ENCODE measurements around the gene CEP350.

CEP350 gene

DNA sequence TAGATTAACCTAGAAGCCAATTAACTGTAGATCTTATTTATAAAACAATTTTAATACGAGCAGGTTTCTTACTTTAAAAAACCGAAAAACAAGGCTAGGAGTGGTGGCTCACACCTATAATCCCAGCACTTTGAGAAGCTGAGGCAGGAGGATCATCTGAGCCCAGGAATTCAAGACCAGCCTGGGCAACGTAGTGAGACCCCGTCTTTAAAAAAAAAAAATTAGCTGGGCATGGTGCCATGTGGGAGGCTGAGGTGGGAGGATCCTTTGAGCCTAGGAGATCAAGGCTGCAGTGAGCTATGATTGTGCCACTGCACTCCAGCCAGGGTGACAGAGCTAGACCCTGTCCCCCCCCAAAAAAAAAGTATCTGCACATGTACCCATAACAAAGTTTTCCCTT, 110.8 kb downstream of the CEP350 start:
- DNase-seq, result no peak

DNA sequence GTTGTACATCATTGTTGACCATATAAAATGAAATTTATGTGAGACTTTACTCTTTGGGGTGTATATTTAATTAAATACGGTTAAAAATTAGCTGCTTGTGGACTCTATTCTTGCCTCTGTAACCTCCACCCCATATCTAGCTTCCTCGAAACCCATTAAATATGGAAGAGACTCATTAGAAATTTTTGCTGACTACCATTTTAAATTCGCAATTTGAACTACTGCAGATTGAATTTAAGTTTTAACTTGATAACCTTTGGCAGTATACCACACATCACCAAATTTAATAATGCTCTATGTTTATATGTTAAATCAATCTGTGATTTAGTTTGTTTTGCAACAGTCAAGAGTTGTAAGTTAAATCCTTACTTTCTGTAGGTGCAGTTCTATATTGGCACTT, 111.5 kb downstream of the CEP350 start:
- DNase-seq, result no peak

DNA sequence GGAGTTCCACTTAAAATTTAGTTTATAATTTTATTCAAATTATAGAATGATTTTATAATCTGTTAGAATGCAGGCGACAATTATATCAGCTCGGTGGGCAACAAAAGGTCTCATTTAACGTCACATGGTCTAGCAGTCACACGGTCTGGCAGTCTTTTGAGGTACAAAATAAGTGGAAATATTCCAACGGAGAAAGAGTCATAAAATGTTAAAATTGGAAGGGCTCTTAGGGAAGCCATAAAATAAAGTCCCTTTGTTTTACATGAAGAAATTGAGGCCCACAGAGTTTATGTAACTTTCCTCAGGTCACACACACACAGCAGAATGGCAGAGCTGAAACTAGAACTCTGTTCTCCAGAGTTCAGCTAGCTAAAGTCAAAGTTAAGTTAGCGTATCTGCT, 115.7 kb downstream of the CEP350 start:
- DNase-seq, result no peak

DNA sequence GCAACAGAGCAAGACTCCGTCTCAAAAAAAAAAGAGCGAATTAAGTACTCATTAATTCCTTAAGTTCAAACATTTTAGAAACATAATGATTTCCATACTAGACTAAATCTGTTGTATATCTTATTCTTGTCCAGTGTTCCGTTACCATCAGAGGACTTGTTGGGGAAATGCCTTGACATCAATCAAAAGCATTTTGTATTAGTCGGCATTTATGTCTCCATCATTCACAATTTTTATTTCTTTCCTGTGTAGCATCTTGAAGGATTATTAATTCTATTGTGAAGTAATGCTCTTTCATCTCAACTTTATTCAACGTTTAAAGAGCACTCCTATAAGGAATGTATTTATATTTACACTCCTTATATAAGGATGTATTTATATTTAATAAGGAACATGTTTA, 117.1 kb downstream of the CEP350 start:
- DNase-seq, result no peak

DNA sequence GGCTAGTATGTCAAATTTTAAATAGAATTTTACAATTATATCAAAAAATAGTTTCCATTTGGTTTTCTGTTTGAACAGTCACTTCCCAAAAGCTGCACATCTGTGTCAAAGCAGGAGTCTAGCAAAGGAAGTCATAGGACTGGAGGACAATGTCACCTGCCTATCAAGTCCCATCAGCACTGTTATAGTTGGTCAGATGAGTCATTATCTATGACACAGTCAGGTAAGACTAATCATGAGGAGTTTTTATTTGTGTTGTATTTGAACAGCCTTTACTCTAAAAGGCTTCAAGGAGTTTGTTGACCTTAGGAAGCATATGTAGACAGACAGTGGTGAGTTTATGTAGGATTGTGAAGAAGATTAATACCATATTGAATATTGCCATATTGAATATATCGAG, 125.8 kb downstream of the CEP350 start:
- no peak for DNase-seq

DNA sequence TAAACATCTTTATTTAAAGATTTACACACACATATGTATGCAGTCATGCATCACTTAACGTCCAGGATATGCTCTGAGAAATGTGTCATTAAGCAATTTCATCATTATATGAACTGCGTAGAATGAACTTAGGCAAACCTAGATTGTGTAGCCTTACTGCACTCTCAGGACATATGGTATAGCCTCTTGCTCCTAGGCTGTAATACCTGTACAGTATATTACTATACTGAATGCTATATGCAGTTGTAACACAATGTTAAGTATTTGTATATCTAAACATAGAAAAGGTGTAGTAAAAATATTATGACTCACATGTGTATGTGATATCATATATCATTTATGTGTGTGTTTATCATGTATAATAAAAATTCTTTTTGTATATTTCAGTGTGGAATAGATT, 126.9 kb downstream of the CEP350 start:
- no peak for DNase-seq

DNA sequence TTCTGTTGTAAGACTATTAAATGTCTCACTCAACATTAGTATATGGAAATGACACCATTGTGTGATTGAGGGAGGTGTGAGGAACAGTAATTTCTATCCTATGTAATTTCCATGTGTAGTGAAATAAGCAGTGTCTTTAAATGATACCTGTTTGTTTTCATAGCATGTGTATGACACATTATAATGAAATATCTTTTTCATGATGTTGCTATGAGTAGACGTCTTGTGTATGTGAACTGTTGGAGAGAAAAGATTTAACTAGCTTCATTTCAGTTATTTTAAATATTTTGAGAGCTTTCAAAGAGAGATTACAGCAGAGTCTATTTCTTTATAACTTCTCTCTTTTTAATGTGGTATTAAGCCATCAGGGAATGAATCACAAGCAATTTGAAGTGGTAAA, 128.6 kb downstream of the CEP350 start:
- no peak for DNase-seq

DNA sequence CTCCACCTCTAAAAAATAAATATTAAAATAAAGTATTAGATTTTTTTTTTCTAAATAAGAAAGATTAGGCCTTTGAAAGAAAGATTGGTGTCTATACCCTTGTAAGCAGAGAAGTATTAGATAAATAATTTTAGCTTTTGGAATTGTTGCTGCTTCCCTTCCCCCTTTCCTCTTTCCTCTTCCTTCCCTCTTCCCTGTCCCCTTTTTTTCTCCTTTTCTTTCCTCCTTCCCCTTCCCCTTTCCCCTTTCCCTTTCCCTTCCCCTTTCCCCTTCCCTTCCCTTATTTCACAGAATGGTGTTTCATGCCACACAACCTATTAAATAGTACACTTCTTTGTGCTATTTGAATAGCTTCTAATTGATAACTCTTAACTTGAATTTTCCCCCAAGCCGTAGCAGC, 130.3 kb downstream of the CEP350 start:
- DNase-seq, result no peak

DNA sequence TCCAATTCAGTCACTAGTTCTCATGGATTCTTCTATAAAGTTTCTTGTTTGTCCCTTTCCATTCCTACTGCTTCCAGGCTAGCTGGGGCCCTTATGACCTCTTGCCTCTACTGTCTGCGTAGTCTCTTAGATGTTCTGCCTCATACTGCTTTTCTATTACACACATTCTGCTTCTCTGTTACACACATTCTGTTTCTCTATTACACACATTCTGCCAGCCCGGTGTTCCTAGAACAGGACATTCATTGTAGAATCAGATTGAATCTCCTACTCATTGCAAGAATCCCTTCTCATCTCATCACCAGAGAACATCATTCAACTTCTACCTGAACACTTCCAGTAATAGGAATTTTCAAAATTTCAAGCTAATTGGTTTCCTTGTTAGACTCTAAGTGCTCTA, 130.7 kb downstream of the CEP350 start:
- DNase-seq, result no peak

DNA sequence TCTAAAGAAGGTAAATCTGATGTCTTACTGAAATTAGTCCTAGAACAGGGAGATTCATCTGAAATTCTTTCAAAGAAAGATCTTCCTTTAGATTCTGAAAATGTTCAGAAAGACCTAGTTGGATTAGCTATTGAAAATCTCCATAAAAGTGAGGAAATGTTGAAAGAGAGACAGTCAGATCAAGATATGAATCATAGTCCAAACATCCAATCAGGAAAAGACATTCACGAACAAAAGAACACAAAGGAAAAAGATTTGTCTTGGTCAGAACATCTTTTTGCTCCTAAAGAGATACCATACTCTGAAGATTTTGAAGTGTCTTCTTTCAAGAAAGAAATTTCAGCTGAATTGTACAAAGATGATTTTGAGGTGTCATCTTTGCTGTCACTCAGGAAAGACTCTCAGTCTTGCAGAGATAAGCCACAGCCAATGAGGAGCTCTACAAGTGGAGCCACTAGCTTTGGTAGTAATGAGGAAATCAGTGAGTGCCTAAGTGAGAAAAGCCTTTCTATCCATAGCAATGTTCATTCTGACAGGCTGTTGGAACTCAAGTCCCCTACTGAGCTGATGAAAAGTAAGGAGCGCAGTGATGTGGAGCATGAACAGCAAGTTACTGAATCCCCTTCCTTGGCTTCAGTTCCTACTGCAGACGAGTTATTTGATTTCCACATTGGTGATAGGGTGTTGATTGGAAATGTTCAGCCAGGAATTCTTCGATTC, 138.5 kb downstream of the CEP350 start:
- no peak for DNase-seq

DNA sequence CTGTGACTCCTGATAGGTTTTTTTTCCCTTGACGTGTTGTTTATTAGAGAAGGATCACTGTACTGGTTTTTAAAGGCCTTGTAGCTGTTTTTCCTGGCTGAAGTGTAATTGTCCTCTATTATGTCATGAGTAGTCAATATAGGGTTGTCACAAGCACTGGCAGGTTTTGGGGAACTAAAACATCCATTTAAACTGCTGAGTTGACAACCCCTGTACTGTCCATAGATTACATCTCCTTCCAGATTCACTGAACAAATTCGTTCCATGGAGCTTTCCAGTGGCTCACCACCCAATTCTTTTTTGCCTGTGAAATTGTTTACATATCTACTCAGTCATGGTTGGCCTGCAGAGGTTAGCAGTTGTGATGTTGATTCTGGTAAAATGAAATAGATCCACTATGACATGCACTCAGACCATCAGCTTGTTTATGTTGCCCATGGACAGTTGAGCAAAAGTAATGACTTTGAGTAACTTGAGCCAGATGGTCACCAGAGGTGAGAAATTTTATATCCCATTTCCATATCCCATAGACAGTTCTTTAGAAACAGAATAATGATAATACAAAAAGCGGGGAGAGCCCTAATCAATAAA, 140.2 kb downstream of the CEP350 start:
- DNase-seq, result no peak

DNA sequence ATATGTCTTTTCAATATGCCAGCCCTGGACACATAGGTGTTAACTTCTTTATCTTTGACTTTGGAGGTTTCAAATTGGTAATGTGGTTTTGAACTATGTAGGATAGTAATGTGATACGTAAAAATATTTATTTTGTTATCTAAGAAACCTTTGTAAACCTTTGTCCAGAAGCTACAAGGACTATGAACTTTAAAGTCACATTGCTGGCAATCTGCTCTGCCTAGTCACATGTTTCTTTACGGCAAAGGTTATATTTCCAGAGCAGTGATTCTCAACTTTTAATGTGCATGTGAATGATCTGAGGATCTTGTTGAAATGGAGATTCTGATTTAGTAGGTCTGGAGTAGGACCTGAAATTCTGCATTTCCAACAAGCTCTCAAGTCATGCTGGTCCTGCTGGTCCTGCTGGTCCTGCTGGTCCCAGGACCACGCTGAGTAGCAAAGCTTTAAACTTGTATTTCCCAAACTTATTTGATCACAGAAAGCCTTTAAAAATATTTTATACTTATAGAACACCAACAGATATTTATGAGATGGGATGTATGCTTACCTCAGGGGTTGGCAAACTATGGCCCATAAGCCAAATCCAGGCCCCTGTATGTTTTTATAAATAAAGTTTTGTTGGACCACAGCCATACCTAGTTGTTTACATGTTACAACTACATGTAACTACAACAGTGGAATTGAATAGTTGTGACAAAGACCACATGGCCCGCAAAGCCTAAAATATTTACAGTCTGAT, 142.1 kb downstream of the CEP350 start:
- DNase-seq, result no peak

DNA sequence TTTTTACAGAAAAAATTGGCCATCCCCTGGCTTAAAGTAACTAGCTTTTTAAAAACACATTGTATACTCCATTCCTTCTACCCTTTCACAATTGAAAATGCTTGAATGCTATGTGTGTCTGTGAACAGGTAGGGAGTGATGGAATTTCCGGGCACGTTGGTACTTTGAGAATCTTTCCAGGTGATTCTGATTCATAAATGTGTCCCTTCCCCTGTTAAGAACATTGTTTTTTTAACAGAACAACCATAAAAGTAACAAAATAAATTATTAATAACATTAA, 142.7 kb downstream of the CEP350 start:
- DNase-seq, result no peak

DNA sequence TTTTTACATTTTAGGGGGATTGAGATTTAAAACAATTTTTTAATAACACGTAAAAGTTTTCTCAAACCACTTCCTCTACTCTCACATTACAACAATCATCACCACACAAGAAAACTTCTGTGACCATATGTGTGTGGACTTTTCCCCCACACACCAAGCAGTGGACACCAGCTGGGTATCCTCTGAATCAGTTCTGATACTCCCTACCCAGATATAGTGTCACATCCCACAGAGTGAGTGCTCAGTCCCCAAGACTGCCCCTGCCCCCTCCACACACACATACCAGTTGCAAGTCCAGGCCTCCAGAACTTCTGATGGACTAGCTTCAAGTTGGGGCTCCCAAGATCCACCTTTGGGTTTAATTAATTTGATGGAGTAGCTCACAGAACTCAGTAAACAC, 146.8 kb downstream of the CEP350 start:
- DNase-seq, result no peak

DNA sequence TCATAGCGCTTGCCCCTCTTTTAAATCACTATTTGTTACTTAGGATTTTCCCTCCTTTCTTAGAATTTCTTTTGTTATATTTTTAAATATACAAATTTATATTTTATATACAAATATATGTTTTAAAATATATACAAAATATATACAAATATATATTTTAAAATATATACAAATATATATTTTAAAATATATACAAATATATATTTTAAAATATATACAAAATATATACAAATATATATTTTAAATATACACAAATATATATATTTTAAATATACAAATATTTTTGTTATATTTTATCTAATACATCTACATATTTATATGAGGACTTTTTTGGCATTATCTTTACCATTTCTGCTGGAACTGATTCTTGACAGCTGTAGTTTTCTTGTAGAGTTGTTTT, 149.2 kb downstream of the CEP350 start:
- DNase-seq, result no peak

DNA sequence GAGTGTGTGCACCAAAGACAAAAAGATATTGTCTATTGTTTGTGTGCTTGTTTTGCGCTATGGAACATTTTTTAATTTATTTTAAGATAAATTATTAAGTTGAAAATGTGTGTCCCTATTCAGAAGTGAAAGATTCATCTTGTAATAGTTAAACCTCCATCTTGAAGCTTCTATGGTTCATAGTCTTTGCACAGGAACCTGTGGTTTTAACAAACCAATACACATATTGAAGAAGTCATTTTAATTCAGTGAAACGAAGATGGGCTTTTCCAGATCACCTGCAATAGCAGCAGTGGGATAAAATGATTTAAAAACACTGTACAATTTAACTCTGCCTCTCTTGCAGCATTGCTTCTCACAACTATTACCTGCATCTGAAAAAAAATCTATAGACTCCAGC, 157.5 kb downstream of the CEP350 start:
- DNase-seq, result no peak

DNA sequence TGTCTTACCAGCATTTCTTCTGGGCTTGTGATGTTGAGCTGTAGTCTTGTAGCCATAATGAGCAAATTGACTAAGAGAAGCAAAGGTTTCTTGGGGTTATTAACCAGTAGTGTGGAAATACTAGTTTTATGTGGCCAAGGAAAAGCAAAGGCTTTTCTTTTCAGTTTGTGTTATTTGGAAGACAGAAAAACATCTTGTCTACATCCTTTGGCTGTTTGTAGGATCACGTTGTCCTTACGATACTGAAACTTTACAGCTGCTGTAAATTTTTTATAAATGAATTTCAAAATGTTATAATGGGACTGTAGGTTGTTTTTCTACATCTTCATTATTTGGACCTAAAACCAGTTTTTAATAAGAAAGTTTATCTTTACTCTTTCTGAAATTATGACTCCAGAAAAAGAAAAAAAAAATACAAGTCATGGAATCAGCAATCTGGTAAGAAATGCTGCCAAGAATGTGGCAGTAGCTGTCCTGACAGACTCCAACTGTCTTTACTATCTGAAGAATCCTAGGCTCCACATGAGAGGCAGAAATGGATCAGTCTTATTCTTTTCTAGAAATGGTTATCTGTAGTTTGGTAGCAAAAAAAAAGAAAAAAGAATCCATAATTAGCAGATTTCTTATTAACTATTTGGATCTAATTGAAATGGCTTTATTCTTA, 158.5 kb downstream of the CEP350 start:
- no peak for DNase-seq

DNA sequence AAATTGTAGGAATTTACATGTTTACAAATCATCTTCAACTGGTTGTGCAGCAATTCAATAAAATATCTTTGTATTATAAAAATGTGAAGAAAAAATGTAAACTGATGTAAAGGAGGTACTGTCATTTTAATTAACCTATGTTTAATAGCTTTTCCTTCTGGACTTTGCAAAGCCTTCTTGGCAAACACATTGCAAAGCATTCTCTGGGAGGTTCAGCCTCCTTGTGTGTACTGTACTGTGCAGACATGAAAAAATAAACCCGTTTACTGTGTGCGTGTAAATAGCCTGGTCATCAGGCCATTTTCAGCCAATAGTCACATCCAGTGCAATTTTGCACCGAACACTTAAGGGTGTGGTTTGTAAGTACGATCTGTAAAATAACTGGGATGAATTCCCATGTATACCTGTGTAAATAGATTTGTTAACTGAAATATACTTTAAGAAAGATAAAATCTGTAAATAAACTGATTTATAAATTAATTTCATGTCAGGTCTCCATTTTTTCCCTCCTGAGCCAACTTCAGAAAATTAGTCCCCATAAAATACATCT, 159.9 kb downstream of the CEP350 start:
- DNase-seq, result no peak

DNA sequence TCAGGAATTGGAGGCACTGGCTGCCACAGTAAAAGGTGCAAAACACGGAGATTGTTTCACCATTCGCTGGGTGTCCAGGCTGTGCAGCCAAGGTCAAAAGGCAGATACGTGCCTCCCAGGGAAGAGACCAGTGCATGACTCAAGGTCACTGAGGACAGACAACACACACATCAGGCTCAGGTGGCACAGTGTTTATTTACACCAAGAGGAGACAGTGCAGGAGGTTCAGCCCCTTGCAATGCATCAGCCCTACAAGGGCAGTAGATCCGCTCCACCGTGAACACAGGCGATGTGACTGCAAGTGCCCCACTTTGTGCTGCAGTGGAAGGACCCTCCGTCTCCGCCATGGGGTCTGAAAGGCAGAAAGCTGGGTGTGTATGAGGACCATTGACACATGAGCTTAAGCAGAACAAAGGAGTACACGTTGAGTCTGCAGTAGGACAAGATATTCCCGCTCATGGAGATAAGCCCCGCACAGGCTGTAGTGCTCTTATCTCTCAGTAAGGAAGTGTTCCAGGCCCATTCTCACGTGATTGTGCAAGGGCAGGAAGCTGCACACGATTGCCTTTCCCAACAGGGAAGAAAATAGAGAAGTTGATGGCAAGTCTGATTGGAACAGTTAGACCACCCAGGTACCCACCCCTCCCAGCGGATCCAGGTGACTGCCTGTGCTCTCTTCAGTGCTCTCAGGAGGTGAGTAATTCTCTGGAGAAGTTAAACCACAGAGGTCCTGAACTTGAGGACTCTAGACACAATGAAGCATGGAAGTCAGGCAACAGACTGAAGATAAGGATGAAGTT, 162.6 kb downstream of the CEP350 start:
- no peak for DNase-seq

DNA sequence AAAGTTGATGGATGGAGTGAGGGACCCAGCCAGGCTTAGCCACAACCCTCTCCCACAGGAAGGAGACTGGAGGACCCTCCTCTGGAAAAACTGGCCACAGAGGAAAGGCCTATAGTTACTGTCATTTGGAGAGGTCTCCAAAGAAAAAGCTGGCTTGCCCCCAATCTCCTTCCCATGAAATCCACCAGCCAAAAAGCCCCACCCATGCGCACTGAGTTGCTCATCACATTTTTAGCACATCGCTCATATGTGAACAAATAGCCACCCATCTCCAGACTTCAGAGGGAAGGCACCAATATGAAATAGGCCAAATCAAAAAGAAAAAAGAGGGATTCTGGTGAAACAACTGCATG, 163.1 kb downstream of the CEP350 start:
- no peak for DNase-seq

DNA sequence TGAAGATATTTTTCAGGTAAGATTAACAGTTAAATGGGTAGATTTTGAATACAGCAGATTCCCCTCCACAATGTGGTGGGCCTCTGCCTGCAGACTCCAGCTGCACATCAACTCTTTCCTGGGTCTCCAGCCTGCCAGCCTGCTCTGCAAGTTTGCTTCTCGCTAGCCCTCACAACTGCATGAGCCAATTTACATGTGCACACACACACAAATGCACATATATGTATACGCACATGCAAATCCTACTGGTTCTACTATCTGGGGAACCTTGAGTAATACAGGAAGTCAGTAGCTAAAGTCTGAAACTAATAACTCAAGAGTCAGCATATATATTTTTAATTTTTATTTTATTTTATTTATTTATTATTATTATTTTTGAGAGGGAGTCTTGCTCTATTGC, 165.2 kb downstream of the CEP350 start:
- no peak for DNase-seq

DNA sequence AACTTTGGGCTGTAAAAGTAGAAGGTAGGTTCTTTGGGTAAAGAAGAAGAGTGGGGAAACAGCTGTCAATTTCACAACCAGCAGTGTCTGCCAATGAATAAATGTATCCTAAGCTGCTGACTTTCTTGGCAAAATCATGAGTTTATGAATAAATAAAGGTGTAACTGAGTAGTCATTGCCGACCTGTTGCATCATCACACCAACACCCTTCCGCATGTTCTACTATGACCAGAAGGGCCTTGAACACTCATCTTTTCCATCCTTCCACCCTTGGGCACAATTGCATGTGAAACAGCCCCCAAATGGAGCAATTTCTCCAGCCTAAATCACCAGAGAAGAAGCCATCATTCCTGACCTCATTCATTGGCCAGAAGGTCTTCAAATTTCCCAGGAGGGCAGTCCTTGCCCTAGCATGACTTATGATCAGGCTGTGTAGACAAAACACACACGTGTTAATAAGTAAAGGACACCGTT, 168.9 kb downstream of the CEP350 start:
- DNase-seq, result no peak

DNA sequence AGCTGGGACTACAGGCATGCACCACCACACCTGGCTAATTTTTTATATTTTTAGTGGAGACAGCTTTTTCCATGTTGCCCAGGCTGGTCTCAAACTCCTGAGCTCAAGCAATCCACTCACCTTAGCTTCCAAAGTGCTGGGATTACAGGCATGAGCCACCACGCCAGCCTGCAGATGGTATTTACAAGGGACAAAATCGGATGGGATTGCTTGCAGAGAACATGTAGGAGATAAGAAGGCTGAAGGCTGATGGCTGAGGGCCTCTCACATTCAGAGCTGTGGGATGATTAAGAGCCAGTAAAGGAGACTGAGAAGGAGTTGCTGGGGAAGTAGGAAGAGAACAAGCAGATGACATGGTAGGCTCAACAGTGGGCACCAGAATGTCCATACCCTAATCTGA, 176.0 kb downstream of the CEP350 start:
- DNase-seq, result no peak
